ENCODE data around the gene STEAP2.

Gene STEAP2

GRCh38 chr7:90270431-90271178 is 59.1 kb downstream of the STEAP2 start:
- no peak for DNase-seq (ENCODE audit: low spot score)

DNA sequence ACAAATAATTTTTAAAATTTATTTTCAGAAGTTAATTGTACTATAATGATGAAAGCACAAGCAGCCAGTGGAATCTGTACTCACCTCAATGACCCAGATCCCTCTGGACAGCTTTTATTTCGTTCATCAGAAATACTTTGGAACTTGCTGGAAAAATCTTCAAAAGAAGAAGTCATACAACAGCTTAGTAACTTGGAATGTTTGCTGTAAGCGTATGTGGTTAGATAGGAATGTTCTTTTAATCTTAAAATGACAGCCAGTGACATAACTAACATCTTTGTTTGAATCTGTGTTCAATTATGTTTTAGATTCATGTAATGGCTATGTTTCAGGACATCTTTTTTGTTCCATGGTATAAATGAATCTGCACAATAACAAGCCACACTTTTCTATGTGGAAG is 60.2 kb downstream of the STEAP2 start:
- no peak for DNase-seq (ENCODE audit: low spot score)

DNA sequence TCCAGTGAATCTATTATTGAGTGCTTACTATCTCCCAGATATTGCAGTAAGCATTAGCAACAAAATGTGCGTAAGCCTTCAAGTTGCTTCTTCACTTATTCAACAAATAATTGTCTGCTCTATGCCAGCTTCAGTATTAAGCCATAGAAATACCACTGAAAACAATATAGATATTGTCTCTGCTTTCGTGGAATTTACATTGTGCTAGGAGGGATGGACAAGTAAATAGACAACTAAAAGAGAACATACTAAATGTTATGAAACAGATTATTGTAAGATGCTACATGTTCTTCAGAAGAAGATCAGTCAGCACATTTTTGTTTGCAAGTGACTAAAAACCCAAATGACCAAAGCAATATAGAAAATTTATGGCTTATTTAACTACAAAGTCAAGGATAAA is 60.7 kb downstream of the STEAP2 start:
- DNase-seq (ENCODE audit: low spot score) = no peak

GRCh38 chr7:90274161-90274560 is 62.6 kb downstream of the STEAP2 start:
- no peak for DNase-seq (ENCODE audit: low spot score)

- no peak for DNase-seq (ENCODE audit: low spot score)
These were observed 64.6 kb downstream of the STEAP2 start for GRCh38 chr7:90276033-90276728.

Measured in CD4-positive, alpha-beta T cell treated with Interleukin-2 at 100 ng/mL for 4 hours (primary cell).